PFSK-1 (cell line): ENCODE data around the gene IFT52.

Source experiments
- FOXP2 ChIP-seq: optimal IDR thresholded peaks from 2 replicates; pipeline ENCODE3; 2011; ENCODE audit warnings: borderline replicate concordance, control low read depth, inconsistent platforms; ENCODE audit not compliant: insufficient read depth; ENCODE audit errors: extremely low read length, extremely low read depth
- POLR2AphosphoS5 ChIP-seq: IDR thresholded peaks from 2 replicates; pipeline ENCODE4 v1.6.1; 2012; ENCODE audit warnings: low read depth, mild to moderate bottlenecking, control low read depth, low read length, moderate library complexity
- SIN3A ChIP-seq: IDR thresholded peaks from 2 replicates; pipeline ENCODE4 v1.6.1; 2012; ENCODE audit warnings: mild to moderate bottlenecking, low read length, moderate library complexity, borderline replicate concordance; ENCODE audit not compliant: insufficient read depth
- TAF1 ChIP-seq: IDR thresholded peaks from 2 replicates; pipeline ENCODE4 v1.6.1; 2012; ENCODE audit warnings: low read length, control low read depth, borderline replicate concordance; ENCODE audit not compliant: insufficient read depth
- TF ChIP-seq, protein P1 (sequence below), 2 experiments: IDR thresholded peaks; 2 replicates each; pipeline versions ENCODE4 v1.6.1 to v1.8.0; 2011 to 2012; ENCODE audit warnings: low read depth in 2 of 2, low read length in 2 of 2, control low read depth in 1 of 2, inconsistent platforms in 1 of 2, mild to moderate bottlenecking in 1 of 2, moderate library complexity in 1 of 2; ENCODE audit not compliant: insufficient read depth in 1 of 2

DNA sequence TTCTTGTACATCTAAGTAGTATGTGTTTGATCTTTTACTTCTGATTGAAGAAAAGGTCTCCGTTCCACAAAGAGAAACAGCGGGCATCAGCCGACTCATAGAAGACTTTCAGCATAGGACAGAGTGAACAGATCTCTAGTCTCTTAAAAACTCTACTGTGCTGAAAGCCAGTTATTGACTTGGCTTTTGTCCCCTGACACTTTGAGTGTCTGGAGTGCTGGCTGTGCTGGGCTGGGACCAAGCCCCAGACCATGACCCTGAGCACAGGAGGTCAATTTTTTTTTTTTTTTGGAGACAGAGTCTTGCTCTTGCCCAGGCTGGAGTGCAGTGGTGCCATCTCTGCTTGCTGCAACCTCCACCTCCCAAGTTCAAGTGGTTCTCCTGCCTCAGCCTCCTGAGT lies 104.0 kb downstream of the IFT52 start:
- TF ChIP-seq TAF1: no peak
- no peak for TF ChIP-seq POLR2AphosphoS5
- no peak for TF ChIP-seq SIN3A
- TF ChIP-seq, protein P1, sequence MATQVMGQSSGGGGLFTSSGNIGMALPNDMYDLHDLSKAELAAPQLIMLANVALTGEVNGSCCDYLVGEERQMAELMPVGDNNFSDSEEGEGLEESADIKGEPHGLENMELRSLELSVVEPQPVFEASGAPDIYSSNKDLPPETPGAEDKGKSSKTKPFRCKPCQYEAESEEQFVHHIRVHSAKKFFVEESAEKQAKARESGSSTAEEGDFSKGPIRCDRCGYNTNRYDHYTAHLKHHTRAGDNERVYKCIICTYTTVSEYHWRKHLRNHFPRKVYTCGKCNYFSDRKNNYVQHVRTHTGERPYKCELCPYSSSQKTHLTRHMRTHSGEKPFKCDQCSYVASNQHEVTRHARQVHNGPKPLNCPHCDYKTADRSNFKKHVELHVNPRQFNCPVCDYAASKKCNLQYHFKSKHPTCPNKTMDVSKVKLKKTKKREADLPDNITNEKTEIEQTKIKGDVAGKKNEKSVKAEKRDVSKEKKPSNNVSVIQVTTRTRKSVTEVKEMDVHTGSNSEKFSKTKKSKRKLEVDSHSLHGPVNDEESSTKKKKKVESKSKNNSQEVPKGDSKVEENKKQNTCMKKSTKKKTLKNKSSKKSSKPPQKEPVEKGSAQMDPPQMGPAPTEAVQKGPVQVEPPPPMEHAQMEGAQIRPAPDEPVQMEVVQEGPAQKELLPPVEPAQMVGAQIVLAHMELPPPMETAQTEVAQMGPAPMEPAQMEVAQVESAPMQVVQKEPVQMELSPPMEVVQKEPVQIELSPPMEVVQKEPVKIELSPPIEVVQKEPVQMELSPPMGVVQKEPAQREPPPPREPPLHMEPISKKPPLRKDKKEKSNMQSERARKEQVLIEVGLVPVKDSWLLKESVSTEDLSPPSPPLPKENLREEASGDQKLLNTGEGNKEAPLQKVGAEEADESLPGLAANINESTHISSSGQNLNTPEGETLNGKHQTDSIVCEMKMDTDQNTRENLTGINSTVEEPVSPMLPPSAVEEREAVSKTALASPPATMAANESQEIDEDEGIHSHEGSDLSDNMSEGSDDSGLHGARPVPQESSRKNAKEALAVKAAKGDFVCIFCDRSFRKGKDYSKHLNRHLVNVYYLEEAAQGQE (IDR thresholded peaks at IDR 0.05; ENCODE audit: insufficient read depth in 1 of 2, low read depth in 2 of 2, low read length in 2 of 2): no peak
- no peak for TF ChIP-seq FOXP2
